GM20000 (cell line): ENCODE data around the gene OR2J3.
"Not testable (repeated sequence)": the region's sequence is repeated elsewhere in the genome, so short reads cannot be mapped to it uniquely, and the experiment has no call there.

ENCODE experiments used
- DNase-seq: peaks from one replicate; pipeline ENCODE4 v3.0.0; 2012; ENCODE audit warnings: low spot score
- CTCF ChIP-seq: IDR thresholded peaks from 2 replicates; pipeline ENCODE4 v1.5.1; 2012; ENCODE audit warnings: mild to moderate bottlenecking, control low read depth; ENCODE audit errors: extremely low read depth, missing control alignments

OR2J3 gene

GRCh38 chr6:29097803-29098202 is 10.1 kb upstream of the OR2J3 start:
- no peak for DNase-seq
- TF ChIP-seq CTCF = no peak

GRCh38 chr6:29099190-29099589 is 8.7 kb upstream of the OR2J3 start, which contains the start of gene OR2J1:
Gene OR2J1 (plus strand): TSS chr6:29099490. CDS start chr6:29100943, 1,453 bp downstream.
- DNase-seq = no peak
- TF ChIP-seq CTCF = no peak

- no peak for TF ChIP-seq CTCF
- DNase-seq = no peak
Observed at GRCh38 chr6:29112135-29112534, 4.3 kb downstream of the OR2J3 start.

GRCh38 chr6:29114964-29115363 is 7.1 kb downstream of the OR2J3 start:
- not testable (repeated sequence) for DNase-seq

- no peak for TF ChIP-seq CTCF
- DNase-seq = no peak
Observed at GRCh38 chr6:29129326-29130012, 21.6 kb downstream of the OR2J3 start.

- no peak for TF ChIP-seq CTCF
Observed at GRCh38 chr6:29130644-29131043, 22.8 kb downstream of the OR2J3 start.

GRCh38 chr6:29131691-29132090 is 23.8 kb downstream of the OR2J3 start:
- no peak for TF ChIP-seq CTCF
- DNase-seq = no peak

More at GRCh38 chr6:29130644-29131043, 22.8 kb downstream of the OR2J3 start:
- DNase-seq = no peak

- TF ChIP-seq CTCF = no peak
Observed at GRCh38 chr6:29137724-29138123, 29.9 kb downstream of the OR2J3 start.

More at GRCh38 chr6:29137724-29138123, 29.9 kb downstream of the OR2J3 start:
- DNase-seq = no peak
